Measurements from ENCODE around the gene CKAP2L.

The CKAP2L gene

DNA sequence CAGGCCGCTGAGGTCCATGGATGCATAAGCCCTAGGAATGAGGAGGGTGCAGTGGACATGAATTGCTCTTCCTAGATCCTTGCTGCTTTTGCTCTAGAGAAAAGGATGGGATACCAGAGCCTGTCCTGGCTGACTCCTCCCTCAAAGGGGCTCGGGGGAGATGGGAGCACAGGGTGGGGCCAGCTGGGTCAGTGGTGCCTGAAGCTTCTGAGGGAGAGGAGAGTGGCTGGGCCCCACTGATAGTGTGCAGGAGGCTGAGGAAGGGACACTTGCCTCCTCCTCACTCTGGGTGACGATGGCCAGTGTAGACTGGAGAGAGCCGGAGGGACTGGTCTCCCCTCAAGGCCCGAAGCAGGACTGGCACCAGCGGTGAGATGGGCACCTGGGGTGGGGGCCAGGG, 43.6 kb downstream of the CKAP2L start, which contains the start of gene NT5DC4:
Gene NT5DC4 (plus strand): TSS at position 236 of the 400 bp plus-strand sequence. CDS start 60 bp downstream, at position 296.
- TF ChIP-seq ZBTB7A (IDR thresholded peaks at IDR 0.05; ENCODE audit: low read depth) = no peak
- no peak for TF ChIP-seq EP300 (IDR thresholded peaks at IDR 0.05; ENCODE audit: borderline replicate concordance)
- TF ChIP-seq CEBPB (IDR thresholded peaks at IDR 0.05) = no peak
- no peak for TF ChIP-seq NFIC (IDR thresholded peaks at IDR 0.05)
- TF ChIP-seq CREB1 (IDR thresholded peaks at IDR 0.05; ENCODE audit: low read depth) = no peak
- no peak for TF ChIP-seq YY1 (IDR thresholded peaks at IDR 0.05; ENCODE audit: low read depth)
- TF ChIP-seq, protein P1, sequence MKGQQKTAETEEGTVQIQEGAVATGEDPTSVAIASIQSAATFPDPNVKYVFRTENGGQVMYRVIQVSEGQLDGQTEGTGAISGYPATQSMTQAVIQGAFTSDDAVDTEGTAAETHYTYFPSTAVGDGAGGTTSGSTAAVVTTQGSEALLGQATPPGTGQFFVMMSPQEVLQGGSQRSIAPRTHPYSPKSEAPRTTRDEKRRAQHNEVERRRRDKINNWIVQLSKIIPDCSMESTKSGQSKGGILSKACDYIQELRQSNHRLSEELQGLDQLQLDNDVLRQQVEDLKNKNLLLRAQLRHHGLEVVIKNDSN (IDR thresholded peaks at IDR 0.05) = no peak
- TF ChIP-seq, protein P2, sequence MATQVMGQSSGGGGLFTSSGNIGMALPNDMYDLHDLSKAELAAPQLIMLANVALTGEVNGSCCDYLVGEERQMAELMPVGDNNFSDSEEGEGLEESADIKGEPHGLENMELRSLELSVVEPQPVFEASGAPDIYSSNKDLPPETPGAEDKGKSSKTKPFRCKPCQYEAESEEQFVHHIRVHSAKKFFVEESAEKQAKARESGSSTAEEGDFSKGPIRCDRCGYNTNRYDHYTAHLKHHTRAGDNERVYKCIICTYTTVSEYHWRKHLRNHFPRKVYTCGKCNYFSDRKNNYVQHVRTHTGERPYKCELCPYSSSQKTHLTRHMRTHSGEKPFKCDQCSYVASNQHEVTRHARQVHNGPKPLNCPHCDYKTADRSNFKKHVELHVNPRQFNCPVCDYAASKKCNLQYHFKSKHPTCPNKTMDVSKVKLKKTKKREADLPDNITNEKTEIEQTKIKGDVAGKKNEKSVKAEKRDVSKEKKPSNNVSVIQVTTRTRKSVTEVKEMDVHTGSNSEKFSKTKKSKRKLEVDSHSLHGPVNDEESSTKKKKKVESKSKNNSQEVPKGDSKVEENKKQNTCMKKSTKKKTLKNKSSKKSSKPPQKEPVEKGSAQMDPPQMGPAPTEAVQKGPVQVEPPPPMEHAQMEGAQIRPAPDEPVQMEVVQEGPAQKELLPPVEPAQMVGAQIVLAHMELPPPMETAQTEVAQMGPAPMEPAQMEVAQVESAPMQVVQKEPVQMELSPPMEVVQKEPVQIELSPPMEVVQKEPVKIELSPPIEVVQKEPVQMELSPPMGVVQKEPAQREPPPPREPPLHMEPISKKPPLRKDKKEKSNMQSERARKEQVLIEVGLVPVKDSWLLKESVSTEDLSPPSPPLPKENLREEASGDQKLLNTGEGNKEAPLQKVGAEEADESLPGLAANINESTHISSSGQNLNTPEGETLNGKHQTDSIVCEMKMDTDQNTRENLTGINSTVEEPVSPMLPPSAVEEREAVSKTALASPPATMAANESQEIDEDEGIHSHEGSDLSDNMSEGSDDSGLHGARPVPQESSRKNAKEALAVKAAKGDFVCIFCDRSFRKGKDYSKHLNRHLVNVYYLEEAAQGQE (IDR thresholded peaks at IDR 0.05; ENCODE audit: low read depth) = no peak
- TF ChIP-seq TEAD4 (IDR thresholded peaks at IDR 0.05) = no peak
- TF ChIP-seq FOXM1 (IDR thresholded peaks at IDR 0.05; ENCODE audit: borderline replicate concordance, low read depth) = no peak
- no peak for TF ChIP-seq EGR1 (IDR thresholded peaks at IDR 0.05)
- TF ChIP-seq TCF12 (IDR thresholded peaks at IDR 0.05; ENCODE audit: low read depth) = no peak
- TF ChIP-seq RAD21 (IDR thresholded peaks at IDR 0.05; ENCODE audit: low read depth) = no peak
- TF ChIP-seq, protein P3, sequence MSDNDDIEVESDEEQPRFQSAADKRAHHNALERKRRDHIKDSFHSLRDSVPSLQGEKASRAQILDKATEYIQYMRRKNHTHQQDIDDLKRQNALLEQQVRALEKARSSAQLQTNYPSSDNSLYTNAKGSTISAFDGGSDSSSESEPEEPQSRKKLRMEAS (IDR thresholded peaks at IDR 0.05) = no peak
- no peak for TF ChIP-seq TAF1 (IDR thresholded peaks at IDR 0.05; ENCODE audit: low read depth)

DNA sequence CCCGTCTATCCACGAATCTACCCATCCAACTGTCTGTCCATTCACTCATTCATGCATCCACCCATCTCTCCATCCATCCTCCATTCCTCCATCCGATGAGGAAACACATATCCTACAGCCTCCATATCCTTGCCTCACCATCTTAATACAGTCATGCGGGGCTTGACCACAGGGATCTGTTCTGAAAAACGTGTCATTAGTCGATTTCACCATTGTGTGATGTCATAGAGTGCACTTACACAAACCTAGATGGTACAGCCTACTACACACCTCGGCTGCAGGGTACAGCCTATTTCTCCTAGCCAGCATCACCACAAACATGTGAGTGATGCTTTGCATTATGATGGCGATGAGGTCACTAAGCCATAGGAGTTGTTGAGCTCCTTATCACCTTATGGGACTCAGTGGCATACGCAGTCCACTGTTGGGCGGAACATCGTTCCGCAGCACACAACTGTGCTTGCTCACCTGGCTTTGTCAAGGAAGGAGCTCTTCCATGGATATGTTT, 45.5 kb downstream of the CKAP2L start:
- TF ChIP-seq TAF1 (IDR thresholded peaks at IDR 0.05; ENCODE audit: low read depth) = no peak
- TF ChIP-seq TEAD4 (IDR thresholded peaks at IDR 0.05) = no peak
- no peak for TF ChIP-seq EP300 (IDR thresholded peaks at IDR 0.05; ENCODE audit: borderline replicate concordance)
- TF ChIP-seq TCF12 (IDR thresholded peaks at IDR 0.05; ENCODE audit: low read depth) = no peak
- TF ChIP-seq ZBTB7A (IDR thresholded peaks at IDR 0.05; ENCODE audit: low read depth) = no peak
- TF ChIP-seq, protein P1 (IDR thresholded peaks at IDR 0.05) = no peak
- no peak for TF ChIP-seq CEBPB (IDR thresholded peaks at IDR 0.05)

DNA sequence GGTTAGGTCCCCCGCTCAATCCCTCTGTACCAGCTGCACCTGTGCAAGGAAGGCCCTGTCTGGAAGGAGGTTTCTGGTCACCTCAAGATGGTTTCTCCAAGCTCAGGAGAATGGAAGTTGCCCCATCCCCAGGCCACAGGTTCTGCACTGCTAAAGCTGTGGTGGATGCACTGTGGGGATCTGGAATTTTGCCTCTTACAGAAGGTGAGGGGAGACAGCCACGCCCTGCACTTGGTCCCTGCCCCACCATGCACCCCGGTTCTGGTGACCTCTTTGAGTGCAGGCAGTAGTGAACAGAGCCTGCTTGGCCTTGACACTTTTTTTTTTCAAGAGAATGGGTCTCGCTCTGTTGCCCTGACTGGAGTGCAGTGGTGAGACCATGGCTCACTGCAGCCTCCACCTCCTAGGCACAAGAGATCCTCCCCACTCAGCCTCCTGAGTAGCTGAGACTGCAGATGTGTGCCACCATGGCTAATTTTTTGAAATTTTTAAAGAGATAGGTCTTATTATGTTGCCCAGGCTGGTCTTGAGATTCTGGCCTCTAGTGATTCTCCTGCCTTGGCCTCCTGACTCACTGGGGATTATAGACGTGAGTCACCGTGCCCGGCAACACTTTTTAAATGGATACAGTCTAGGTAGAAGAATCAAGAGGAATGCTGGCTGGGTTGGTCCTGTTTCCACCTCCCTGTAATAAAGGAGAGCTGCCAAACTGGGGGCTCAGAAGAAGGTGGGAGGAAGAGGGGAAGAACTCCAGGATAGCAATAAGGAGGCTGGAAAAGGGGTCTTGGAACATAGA, 49.4 kb downstream of the CKAP2L start:
- TF ChIP-seq, protein P1 (IDR thresholded peaks at IDR 0.05) = no peak
- TF ChIP-seq CREB1 (IDR thresholded peaks at IDR 0.05; ENCODE audit: low read depth) (no peak), TAF1 (IDR thresholded peaks at IDR 0.05; ENCODE audit: low read depth) (no peak), ZBTB7A (IDR thresholded peaks at IDR 0.05; ENCODE audit: low read depth) (no peak)

DNA sequence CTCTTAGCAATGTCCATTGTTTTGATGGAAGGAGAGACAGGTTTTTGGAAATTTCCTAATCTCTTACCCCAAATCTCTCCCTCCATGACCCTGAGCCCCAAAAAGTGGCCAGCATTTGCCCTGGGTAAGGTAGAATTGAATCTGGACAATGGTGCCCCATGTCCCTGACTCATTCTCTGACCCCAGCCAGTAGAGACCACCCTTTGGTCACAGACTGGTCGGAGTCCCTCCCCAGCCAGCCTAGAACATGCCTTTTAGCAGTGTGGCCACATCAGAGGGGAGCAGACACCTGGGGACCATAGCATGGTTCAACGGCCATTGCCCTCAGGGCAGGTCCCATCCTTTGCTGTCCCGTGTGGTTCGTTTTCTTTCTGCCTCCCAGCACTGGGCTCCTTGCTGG, 50.1 kb downstream of the CKAP2L start:
- TF ChIP-seq TAF1 (IDR thresholded peaks at IDR 0.05; ENCODE audit: low read depth) = no peak
- TF ChIP-seq NFIC (IDR thresholded peaks at IDR 0.05) = no peak
- TF ChIP-seq CREB1 (IDR thresholded peaks at IDR 0.05; ENCODE audit: low read depth) = no peak
- TF ChIP-seq EP300 (IDR thresholded peaks at IDR 0.05; ENCODE audit: borderline replicate concordance) = no peak
- TF ChIP-seq FOXM1 (IDR thresholded peaks at IDR 0.05; ENCODE audit: borderline replicate concordance, low read depth) = no peak
- no peak for TF ChIP-seq CEBPB (IDR thresholded peaks at IDR 0.05)
- TF ChIP-seq EGR1 (IDR thresholded peaks at IDR 0.05) = no peak
- no peak for TF ChIP-seq YY1 (IDR thresholded peaks at IDR 0.05; ENCODE audit: low read depth)
- TF ChIP-seq TEAD4 (IDR thresholded peaks at IDR 0.05) = no peak
- TF ChIP-seq, protein P3 (IDR thresholded peaks at IDR 0.05) = no peak

DNA sequence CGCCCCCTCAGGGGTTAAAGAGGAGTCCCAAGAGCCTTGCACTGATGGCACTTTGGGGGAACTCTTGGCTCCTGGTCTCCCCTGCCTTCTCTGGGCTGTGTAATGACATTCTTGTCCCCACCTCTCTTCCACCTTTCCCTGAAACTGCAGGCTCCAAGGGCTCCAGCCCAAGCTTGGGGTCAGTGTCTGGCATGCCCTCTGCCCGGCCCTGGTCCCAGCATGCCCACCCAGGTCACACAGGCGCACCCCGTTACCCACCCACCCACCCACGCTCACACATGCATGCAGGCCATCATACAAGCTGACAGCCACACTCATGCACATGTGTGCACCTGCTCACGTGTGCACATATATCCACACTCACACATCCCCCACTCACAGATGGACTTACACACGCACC, 50.5 kb downstream of the CKAP2L start:
- TF ChIP-seq TEAD4 (IDR thresholded peaks at IDR 0.05) = no peak
- TF ChIP-seq TAF1 (IDR thresholded peaks at IDR 0.05; ENCODE audit: low read depth) = no peak
- TF ChIP-seq, protein P2 (IDR thresholded peaks at IDR 0.05; ENCODE audit: low read depth) = no peak
- TF ChIP-seq ZBTB7A (IDR thresholded peaks at IDR 0.05; ENCODE audit: low read depth) = no peak
- TF ChIP-seq CEBPB (IDR thresholded peaks at IDR 0.05) = no peak
- TF ChIP-seq NFIC (IDR thresholded peaks at IDR 0.05) = no peak
- TF ChIP-seq, protein P3 (IDR thresholded peaks at IDR 0.05) = no peak
- TF ChIP-seq EP300 (IDR thresholded peaks at IDR 0.05; ENCODE audit: borderline replicate concordance) = no peak
- no peak for TF ChIP-seq EGR1 (IDR thresholded peaks at IDR 0.05)
- TF ChIP-seq, protein P1 (IDR thresholded peaks at IDR 0.05) = no peak
